Superior temporal gyrus (tissue), 1 donor: ENCODE measurements around the gene PCSK6.
A peak's percentile ranks its signal among the peaks of the same experiment; 100 is the strongest.
"Not testable (repeated sequence)": the region's sequence is repeated elsewhere in the genome, so short reads cannot be mapped to it uniquely, and the experiment has no call there.

Experiments
- DNase-seq: peaks from one replicate; pipeline ENCODE4 v3.0.0-alpha.2; 2016; ENCODE audit errors: extremely low spot score

Gene PCSK6

GRCh38 chr15:101378879-101379278, 110.6 kb downstream of the PCSK6 start:
- no peak for DNase-seq

DNA sequence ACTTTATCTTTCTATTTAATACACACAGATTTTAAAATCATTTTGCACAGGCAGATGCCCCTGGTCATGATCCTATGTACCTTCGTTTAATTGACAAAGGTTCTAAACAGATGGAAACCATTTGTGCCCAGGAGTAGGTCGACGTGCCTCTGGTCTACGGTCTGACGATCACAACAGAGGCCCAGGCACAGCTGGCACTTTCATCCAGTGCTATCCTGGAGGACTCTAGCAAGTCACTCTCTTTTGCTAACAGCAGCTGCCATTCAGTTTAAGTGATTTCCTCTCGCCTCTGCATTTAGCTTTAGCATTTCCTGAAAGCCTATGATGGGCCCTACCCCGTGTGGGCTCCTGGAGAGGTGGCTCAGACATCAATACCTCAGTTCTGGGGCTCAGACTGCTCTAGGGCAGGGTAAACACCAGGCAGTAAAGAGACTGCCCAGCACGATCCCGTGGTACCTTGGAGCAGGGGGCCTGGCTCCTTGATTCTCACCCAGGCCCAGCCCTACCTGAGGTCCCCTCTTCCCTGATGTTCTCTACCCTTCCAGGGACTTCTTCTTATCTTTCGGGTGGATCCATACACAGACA, 111.2 kb downstream of the PCSK6 start:
- no peak for DNase-seq

GRCh38 chr15:101376615-101377395, 112.7 kb downstream of the PCSK6 start:
- DNase-seq, result no peak

- not testable (repeated sequence) for DNase-seq
Observed at GRCh38 chr15:101375006-101375405, 114.5 kb downstream of the PCSK6 start.

DNA sequence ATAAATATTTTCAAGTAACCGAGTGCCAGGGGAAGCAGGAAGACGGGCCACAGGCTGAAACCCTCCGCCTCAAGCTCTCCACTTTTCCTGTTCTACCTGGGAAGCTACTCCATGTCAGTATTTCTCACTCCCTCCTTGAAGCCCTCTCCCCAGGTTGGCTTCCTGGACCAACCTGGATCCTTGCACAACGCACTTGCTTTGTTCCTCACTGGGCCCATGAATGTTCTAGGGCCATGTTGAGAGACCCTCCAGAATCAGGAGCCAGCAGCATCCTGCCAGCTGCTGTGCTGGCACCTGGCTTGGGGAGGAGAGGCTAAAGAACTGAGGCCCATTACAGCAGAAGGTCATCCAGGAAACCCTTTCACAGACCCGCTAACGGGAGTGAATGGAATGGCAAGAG, 115.2 kb downstream of the PCSK6 start:
- DNase-seq, result no peak

DNA sequence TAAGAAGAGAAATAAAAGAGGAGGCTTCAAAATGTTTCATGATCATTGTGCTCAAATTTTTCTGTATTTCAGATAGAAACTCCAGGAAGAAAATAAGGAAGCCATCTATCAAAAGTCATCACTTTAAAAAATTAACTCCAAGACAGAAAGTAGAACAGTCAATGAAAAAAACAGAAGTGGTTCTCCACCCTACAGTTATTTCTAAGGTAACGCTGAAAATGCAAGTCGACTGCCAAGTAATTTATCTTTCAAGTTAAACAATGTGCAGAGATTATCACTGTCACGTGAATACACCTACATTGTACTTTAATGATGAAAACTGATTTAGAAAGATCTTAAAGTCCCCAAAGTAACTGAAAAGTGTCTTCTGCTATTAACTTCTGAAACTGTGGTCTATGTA, 115.9 kb downstream of the PCSK6 start:
- no peak for DNase-seq

DNA sequence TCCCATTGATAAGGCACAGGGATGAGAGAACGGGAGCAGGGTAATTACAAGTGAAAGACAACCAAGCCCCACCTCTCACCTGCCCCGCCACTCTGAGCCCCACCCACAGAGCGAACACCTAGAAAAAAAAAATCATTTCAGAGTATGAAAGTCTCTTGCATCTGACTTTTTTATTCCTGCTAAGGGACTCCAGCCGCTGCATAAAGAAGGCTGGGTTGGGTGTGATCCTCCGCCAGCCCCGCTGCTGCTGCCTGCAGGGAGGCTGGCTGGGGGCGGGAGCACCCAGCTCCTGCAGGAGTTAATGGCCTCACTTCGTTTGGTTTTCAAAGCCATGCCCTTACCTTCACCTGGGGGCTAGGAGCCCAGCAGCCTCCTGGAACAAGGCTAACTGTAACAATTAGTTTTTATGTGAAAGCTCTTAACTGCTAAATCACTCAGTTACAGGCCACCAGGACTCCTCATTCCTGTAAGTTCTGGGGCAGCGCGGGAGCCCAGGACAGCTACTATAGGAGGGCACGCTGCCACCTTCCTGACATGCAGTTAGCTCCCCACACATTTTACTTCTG, 116.5 kb downstream of the PCSK6 start:
- no peak for DNase-seq

GRCh38 chr15:101372149-101372577, 117.3 kb downstream of the PCSK6 start:
- no peak for DNase-seq

DNA sequence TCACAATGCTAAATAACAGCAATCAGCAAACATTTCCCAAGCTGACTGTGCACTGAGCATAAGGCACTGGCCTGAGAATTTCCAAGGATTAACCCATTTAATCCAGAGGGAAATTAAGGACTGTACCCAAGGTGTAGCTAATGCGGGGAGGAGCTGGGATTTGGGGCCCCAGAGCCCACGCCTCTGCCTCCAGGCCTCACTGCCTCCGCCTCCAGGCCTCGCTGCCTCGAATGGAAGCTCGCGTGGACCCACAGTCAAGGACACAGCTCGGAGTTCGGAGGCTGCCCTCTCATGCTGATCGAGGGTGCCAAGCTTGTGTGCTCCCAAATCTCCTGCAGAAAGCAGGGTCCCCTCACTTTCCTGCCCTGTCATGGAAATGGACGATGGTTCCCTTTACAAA, 118.0 kb downstream of the PCSK6 start:
- DNase-seq, result no peak

GRCh38 chr15:101371081-101371480, 118.4 kb downstream of the PCSK6 start:
- DNase-seq, result no peak

- DNase-seq, result no peak
Observed at GRCh38 chr15:101370330-101371024, 119.0 kb downstream of the PCSK6 start.

DNA sequence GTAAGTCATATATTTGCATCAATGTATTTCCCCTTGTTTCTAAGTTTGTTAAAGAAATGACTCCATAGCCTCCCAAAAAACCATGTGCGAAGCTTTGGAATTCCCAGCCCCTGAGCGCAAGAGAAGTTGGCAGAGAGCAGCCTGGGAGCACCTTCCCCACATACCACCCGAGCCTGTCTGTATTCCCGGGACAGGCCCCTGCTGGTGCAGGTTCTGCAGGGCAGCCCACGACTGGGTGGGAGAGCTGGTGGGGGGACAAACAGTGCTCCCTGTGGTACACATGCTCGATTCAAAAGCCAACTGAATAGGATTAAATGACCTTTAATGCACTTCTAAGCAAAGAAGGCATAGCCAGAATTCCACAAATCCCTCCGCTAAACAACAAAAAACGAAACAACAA, 119.8 kb downstream of the PCSK6 start:
- DNase-seq, result no peak

DNA sequence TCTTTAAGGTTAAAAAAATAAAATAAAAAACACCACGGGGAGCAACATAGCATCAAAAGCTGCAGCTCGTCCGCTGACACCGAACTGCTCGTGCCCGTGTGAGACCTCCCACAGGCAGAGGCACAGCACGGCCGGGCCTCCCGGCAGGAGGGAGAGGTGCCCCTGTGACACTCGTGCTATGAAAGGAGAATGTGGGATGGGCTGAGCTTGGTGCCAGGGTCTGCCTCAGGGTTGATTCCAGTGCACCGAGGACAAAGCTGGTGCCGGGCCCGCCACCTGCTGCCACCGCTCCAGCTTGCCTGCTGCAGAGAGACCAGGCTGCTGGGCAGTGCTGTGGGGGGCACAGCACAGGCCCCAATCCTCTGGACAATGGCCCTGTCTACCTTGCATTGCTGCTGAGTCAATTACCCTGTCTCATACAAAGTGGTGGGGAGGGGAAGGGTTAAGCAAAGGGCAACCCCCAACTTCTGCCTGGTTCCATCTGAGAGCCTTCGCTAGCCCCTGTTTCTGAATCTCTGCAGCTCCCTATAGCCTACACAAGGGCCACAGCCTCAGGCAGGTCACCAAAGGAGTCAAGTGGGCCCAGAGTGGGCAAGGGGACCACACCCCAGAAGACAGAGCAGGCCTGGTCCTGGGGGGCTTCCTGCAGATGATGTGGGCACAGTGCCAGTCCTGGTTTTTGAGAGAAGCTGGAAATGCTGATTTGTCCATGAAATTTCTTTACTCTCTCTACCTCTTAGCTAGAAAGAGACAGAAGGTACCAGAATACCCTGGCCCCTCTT, 120.5 kb downstream of the PCSK6 start:
- DNase-seq, result no peak

DNA sequence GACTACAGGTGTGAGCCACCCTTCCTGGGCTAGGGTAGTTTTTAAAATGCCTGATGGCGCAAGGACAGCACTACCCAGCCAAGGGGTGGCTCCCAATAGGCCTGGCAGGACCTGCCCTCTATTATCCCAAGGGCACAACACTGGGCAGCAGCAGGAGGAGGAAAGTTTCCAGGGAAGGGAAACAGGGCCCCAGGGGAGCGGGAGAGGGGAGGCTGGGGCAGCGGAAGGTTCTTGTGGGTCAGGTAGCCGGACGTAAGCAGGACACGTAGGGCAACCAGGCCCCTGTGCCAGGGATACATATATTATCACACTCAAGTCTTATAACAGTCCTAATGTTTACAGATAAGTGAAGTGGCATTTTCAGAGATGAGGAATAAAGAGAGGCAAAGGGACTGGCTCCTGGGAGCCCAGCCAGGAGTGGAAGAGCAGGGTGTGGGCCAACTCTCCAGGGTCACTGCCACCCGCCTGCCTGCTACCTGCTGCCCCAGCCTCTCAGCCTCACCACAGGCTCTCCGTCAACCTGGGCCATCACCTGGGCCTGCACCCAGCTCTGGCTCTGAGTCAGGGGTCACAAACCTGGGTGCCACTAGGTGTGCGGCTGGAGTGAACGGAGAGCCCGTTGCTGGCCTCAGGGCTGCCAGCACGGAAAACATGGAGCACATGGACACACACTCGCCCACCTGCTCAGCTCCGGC, 121.3 kb downstream of the PCSK6 start:
- no peak for DNase-seq

DNA sequence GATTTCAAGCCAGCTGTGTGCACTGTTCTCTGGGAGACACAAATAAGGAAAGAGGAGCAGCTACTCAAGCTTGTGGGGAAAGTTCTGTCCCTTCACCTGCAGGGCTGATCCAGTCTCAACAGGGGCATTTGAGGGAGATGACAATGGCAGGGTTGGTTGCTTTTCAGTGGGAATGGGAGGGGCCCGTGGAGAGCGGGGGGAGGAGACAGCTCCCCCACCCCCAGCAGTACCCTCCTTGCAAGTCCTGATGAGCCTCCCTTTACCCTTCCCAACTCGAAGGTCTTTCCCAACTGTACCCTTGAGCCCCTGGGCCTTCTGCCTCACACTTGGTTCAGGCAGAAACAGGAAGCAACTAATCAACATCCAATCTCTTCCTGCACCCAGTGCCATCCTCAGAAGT, 122.7 kb downstream of the PCSK6 start:
- DNase-seq, result no peak

GRCh38 chr15:101362986-101363566, 126.4 kb downstream of the PCSK6 start:
- DNase-seq, result no peak

GRCh38 chr15:101362359-101362758, 127.1 kb downstream of the PCSK6 start:
- no peak for DNase-seq

- DNase-seq, result no peak
Observed at GRCh38 chr15:101361418-101361817, 128.1 kb downstream of the PCSK6 start.

DNA sequence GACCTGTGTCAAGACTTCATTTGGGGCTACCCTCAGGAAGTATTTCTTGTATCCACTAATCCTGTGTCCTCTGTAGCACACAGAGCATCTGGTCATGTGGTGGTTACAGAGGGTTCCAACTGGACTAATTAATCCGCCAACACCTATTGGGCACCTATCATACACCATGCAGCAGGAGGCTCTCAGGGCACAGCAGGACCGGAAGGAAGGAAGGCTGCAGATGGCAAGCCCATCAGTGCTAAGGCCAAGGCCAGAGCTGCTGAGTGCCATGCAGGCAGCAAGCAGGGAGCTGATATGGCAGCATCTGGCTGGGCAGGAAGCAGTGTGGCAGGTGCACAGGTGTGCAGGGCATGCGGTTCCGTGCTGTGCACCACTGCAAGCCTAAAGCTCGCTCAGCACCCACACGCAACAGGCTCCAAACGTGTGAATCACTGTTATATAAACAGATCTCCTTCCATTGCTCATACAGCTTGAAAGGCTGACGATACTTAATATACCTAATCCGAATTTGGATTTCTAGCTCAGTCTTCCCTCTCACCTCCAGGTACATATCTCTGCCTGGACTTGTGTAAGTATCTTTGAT, 130.1 kb downstream of the PCSK6 start:
- DNase-seq, result peak; percentile 43

GRCh38 chr15:101358895-101359294, 130.6 kb downstream of the PCSK6 start:
- no peak for DNase-seq
